ENCODE results near the gene TLE4. TPM values are rescaled to one million over a fixed set of nuclear protein-coding genes. Genes with fewer than 3 reads are reported as not detected.

TLE4 gene
- polyA plus RNA-seq, 10 donors: 12.8 to 23.4 (median 15.1) TPM

DNA sequence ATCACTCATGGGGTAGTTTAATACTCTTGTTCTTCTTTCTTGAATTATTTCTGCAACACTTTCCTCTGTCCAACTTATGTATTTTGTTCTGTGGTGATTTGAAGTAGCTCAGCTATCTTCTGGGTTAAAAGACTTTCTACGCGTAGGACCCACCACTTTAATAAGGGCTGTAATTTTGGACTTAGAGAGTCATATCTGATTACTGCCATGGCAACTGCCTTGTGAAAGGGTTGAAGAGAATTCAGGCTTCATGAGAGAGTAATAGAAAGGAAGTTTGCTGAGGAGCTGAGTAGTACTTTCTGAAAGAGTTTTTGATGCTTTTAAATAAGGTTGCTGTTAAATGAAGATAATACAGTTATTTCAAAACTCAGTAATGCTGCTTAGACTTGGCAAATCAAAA lies 89.5 kb downstream of the TLE4 start:
- DNase-seq: no peak

DNA sequence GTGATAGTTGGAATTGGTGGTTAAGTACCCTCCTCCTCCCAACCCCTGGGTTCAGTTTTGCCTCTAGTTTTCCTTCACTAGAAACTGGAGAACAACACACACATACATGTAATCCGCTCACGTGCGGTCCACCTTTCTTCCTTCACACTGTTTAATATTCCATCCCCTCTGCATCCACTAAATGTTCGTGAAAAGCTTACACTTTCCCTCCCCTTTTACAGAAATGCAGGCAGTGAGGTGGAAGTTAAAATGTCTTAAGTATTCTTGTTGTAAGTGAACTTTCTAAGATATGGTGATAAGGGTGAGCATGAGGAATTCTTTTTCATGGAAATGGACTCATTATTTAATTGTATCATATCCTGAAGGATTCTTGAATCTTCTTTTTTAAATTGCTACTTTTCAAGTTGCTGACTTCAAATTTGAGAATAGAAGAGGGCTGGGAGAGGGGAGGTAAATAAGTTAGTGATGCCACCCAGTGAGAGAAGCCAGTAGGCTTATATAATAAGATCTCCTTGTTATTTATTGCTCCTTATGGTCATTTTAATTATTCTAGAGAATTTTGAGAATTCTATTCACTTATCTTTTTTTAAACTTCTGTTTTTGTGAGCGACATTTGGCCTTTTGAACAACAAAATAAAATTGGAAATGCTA lies 90.2 kb downstream of the TLE4 start:
- DNase-seq: peak in 1 of 3 donors; percentile 42

DNA sequence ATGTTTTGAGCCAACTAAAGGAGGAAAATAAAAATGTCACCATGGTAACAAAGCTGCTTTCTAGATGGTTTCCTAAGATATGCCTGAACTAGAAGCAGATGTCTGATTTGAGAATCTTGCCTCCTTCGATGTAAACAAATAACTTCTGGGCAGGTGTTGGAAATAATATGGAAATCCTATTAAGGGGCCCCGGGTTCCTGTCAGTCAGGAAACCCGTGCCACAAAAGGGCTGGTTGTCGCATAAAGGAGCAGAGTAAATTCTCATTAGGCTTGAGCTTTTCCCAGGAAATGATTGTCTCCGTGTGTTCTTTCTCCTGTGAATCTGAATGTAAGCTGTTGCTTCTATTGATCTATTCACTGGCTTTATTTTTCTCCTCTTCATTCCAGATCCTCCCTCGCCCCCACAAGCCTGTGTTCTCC lies 90.8 kb downstream of the TLE4 start:
- peak in 2 of 3 donors; percentile 66 to 85 for DNase-seq

DNA sequence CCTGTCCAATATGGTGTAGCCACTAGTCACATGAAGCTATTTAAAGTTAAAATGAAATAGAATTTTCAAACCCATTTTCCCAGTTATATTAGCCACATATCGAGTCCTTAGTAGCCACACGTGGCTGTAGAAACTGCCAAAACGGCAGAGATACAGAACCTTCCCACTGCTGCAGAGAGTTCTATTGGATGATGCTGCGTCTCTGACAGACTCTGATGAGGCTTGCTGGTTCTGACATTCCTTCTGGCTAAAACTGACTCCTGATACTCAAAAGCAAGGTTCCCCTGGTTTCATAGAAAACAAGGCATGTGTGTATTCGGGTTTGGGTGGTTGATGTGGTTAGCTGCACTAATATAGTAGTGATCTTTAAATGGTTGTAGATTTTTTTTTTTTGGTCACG lies 91.5 kb downstream of the TLE4 start:
- peak in 1 of 3 donors; percentile 45 for DNase-seq

DNA sequence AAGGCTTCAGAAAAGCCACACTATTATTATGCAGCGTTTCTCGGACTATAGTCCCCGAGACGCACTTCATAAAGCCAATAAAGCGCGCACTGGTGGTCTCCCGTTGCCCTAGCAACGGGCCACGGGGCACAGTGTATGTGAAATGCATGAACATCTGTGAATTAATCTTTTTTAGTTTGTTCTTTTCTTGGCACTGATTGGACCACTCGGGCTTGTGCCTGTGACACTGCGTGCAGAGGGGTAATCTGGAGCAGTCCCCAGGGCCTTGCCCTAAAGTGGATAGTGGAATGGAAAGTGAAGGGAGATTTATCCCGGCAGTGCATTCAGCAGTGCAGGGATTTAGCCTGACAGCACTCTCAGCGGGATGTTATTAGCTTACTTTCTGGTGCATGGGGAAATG lies 92.1 kb downstream of the TLE4 start:
- peak in 2 of 3 donors; percentile 24 to 59 for DNase-seq

DNA sequence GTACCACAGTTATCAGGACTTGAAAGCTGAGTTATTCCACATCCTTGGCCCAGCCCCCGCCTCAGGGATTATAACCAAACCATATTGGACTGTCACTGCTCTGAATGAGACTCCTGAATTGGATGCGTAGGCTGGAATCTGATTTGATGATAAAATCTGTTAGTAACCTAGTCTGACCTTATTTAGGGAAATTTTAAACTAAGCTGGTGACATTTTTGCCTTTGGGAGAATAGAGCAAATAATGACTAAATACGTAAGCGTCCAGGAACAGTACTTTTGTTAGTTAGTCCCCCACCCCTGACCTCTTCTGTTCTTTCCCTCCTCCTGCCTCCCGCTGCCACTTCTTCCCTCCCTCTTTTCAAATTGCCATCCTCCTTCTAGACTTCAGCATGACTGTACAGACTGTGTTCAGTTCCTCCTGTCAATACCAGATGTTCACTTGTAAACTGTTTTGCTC lies 92.6 kb downstream of the TLE4 start:
- no peak for DNase-seq

DNA sequence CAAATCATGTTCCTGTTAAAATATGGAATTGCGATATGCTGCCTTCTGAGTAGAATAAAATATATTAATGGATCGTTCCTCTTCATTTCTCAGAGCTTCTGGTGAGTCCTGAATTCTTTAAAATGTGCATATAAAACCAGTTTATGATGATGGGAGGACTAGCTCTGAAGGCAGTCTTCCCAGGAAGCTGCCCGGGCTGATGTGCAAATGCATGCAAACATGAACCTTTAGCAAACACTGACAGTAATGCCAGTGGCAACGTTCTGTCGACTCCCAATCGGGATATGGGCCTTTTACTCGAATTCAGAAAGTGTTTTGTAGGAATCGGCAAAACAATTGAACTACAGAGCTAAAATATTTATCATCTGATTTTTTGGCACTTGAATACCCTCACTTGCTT lies 93.6 kb downstream of the TLE4 start:
- DNase-seq: no peak

DNA sequence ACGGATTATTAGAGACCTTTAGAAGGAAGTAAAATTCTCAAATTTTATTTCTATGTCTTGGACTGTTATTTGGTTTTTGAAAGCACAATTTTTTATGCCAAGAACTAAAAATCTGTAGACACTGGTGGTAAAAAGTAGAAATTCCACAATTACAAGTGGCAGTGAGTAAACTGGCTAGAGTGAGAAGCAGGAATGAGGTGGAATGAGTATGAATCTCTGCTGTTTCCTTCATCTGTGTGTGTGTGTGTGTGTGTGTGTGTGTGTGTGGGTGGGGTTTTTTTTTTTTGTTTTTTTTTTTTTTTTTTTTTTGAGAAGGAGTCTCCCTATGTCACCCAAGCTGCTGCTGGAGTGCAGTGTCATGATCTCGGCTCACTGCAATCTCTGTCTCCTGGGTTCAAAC lies 94.2 kb downstream of the TLE4 start:
- no peak for DNase-seq

DNA sequence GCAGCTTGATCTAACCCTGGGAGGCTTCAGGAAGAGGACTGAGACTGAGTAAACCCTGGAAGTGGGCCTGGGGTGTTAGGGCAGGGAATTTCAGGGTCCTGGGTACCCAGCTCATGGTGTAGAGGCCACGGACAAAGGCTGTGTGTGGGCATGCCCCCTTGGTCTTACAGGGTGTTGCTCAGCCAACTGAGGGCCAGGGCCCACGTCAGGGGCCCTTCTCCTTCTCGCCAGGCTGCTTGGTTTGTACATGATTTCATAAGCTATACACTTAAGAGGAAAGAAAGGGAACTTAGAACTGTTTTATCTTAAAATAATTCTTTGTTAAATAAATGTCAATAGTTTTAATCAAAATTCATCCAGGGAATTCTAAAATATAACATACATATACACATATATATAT lies 95.4 kb downstream of the TLE4 start:
- no peak for DNase-seq

DNA sequence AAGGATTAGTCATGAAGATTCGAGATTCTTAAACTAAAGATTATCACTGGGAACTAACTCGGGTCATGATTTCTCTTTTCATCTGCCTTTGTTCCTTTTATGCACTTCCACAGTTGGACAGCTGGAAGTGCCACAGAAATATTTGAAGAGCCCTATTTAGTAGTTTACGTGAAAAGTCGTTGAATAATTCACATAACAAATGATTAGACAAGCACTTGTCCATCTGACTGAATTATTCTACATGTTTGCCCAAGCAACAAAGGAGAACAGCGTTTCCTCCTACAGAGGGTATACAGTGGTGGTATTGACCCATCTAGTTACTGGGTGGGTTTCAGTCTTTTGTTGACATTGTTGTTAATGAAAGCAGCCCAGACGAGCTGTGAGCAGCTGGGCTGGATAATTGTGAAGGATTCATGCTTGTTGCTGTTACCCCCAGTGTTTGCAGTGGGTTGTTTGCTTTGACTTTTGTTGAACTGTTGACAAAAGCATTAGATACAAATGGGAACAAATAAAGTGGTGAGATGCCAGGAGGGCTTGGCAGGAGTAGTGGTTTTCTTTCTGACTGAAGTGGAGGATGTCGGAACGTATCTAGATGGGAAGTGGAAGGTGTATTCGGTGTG lies 96.2 kb downstream of the TLE4 start:
- DNase-seq: peak in 1 of 3 donors; percentile 42

DNA sequence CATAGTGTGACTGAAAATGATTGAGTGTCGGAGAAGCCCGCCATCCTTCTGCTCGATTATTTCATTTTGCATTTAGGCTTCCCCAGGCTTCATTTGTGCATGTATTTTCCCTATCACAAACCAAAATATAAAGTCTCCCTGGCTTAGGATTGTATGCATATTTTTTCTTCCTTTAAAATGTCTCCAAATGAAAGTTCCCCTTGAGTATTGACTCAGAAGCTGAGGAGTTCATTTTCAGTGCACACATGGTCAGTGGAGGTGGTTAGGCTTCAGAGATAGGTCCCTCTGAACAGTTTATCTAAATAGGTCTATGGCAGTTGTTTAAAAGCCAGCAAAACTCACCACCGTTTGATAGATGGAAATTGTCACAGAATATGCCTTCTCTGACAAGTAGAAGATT lies 97.2 kb downstream of the TLE4 start:
- peak in 1 of 3 donors; percentile 48 for DNase-seq

DNA sequence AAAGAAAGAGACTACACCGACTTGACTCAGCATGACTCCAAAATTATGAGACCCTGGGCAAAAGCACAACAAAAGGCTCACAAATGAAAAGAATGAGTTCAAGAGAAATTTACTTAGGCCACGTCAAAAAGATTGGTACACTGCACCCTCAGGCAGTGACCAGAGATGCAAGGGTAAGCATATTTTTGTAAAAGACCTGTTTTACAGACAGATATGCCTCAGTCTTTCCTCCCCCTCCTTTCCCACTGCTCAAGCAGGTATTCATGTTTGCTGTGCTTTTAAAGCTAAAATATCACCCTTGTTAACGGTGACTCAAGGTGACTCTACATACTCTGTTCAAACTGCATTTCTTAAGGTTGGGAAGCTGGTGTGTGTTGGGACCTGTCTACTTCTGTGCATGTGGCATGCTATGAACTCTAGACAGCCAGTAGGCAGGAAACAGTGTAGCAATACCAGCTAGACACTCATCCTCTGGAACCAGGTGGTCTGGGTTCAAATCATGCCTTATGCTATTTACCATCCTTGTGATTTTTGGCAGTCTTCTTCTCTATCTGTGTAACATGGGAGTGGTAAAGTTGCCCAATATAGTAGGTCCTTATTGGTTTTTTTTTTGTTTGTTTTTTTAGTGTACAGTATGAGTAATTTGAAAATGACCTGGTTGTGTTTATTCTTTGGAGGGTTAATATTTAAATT lies 98.7 kb downstream of the TLE4 start:
- no peak for DNase-seq

DNA sequence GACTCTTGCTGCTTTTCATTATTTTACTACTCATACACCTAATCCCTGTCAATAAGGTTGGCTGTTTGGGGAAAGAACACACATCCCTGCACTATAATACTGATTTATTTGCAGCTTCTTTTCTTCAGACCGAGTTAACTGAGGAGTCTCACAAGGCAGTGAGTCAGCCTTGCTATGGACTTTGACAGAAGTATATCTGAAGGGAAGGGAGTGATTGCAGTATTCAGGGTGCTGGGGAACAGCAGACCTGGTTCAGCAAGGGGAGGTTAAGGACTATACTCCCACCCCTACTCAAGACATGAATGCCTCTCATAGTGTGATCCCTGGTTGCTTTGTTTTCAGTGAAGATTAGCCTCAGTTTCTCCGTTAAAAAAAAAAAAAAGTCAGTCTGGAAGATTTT lies 99.8 kb downstream of the TLE4 start:
- DNase-seq: no peak

DNA sequence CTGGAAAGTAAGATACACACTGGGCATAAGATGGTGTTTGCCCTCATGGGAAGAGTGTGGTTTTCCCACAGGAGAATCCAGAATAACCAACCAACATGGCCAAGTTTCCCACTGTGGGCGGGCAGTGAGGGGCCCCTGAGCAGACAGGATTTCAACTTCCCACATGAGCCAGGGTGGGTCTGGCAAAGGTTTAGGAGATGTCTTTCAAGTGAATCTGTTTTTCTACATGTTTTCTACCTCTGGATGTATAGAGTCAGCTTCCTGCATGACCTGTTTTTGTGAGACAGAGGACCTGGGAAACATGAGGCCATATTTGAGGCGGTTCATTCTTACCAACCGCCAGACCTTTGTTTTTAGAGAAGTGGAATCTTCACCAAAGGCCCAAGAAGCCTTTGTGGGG lies 100.5 kb downstream of the TLE4 start:
- DNase-seq: no peak

DNA sequence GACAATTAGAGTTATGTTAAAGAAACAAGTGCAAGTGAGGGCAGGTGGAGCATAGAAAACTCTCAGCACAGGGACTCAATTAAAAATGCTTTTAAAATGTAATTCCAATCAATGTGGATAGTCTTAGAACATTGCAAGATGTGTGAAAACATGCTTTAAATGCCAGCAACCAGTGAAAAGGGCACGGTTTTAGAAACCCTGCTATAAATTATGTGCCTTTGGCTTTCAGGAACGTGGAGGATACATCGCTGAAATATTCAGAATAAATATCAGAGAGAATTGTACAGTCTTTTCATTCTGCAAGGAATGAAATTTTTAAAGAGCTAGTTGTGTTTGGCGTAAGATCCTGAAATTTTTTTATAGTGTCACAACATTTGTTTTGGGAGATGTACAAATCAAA lies 101.1 kb downstream of the TLE4 start:
- DNase-seq: no peak

DNA sequence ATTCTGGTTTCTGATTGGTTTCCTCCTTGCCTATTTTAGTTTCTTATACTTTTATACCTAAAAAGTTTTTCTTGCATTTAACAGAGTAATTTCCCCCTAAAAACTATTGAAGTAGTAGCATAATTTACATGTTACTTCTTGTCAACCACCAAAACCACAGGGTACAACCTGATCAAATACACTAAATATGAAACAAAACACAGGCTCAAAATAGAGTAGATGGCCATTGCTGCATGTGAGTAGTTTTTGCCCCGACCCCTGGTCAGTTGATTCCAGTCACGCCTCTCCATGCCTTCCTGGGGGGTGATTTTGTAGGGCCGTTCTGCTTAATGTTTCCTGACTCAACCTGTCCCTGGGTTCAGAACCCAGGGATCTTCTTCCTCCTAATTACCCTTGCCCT lies 101.8 kb downstream of the TLE4 start:
- no peak for DNase-seq

DNA sequence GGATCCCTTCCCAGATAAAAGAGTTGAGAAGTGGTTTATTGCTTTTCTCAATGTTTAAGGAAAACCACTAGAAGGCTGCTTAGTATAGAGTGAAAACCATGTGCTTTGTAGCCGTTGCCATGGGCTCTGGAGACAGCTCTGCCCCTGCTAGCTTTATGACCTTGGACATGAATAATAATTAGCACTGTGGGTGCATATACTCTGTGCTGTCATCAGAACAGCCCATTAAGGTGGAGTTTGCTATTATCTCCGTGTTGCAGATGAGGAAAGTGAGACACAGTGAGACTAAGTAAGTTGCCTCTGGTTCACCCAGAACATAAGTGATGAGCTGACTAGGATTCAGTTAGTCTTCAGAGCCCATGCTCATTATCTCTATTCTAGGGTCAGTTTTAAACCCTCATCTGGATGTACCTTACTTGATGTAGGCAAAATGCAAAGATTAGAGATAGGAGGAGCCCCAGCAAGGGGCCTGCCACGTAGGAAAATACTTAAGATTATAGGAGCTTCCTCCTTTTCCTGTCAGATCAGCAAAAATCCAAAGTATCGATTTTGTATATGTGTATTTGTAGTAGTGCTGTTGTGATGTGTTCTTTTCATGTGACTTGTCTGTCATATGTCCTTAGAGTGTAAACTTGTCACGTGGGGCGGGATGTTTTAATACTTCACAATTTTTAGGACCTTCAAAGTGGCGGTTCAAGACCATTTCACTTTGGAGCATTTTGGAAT lies 102.5 kb downstream of the TLE4 start:
- no peak for DNase-seq

DNA sequence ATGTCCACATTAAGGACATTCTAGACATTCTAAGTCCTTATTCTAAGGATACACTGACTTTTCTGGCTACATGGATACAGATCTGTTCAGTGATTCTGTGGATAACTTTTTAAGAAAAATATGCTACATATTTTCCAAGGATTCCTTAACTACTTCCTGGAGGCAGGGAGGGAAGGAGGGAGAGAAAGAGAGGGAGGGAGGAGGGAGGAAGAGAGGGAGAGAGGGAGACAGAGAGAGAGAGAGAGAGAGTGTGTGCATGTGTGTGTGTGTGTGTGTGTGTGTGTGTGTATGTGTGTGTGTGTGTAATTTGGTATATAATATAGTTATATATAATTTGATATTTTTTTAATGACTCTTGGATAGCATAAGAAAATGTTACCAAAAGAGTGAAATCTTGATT lies 109.8 kb downstream of the TLE4 start:
- no peak for DNase-seq

DNA sequence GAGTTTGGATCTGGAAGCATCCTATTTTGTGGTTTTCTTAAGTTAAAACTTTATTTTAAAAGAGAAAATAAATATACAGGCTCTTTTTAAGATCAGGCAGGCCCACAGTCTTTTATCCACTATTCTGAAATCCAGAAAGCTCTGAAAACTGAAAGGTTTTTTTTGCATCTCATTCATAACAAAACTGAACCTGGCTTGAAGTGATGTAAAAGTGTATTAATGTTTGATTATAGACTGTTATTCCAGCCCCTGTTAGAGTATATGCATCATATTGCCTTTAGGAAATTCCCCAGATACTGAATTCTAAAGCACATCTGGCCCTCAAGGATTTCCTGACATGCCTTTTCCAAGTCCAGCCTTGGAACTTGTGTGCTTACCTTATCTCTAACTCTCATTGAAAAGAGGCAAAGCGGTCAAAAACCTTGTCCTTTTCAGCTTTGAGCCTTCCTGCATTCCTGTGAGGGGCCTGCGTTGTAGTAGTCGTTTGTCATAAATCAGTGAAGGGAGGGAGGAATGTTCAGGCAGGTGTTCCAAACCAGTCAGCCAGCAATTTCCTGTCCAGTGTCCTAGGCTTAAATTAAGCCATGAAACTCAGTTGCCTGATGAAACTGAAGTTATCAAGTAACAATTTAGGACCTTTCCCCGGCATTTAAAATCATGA lies 110.4 kb downstream of the TLE4 start:
- no peak for DNase-seq

DNA sequence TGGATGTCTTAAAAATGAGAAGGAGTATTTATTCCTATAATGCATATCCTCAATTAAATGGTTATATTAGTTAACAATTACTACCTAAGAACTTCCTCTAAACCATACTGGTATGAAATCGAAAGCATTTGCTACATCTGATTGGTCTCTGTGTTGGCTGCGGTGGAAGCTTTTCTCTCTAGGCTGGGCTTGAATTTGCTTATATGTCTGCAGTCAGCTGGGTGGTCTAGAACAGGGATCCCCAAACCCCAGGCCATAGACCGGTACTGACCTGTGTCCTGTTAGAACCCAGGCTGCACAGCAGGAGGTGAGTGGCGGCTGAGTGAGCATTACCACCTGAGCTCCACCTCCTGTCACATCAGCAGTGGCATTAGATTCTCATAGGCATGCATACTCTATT lies 112.3 kb downstream of the TLE4 start:
- no peak for DNase-seq

DNA sequence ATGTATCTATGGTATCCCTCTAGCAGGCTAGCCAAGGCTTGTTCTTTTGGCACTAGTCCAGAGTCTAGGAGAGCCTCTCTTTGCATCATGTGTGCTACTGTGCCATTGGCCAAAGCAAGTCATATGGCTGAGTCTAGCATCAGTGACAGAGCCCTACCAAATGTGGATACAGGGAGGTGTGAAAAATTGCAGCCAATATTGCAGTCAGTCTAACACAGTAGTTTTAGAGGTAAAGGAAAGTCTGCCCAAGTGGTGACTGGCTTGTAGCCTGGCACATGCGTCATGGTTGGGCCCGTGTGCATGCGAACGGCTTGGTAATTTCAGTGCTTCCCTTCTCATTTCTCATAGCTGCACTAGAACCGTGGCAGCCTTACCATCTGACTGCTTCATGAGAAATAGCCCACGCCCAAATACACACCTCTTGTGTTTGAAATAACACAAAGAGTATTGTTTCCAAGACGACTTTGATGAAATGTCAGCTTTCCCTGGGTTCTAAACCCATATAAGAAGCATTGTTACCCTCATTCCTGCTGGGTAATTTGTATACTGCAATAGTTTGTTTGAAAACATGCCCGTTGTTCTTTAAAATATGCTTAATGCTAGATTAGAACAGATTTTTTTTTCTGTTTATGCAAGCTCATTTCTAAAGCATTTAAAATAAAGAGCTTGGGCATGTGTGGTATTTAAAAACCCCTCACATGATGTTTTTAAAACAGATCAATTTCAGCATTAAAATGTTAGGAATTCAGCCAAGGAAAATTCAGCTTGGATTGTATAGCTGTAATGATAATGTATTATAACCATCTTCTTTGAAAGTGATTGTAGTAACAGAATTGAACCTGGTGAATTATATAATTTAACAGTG lies 113.2 kb downstream of the TLE4 start:
- no peak for DNase-seq

Measured in muscle of back (tissue), 11 donors.